Nephron progenitor cell (in vitro differentiated cells): ENCODE results near the gene POU2AF3.

Experiments used
- DNase-seq: peaks from one replicate; pipeline ENCODE4 v3.0.0; 2021
- H3K27ac Mint-ChIP-seq: 2 replicates; pipeline ENCODE4 v1.8.0; 2021; ENCODE audit warnings: mild to moderate bottlenecking, moderate library complexity, mixed read lengths
- H3K27me3 Mint-ChIP-seq: 2 replicates; pipeline ENCODE4 v1.8.0; 2021; ENCODE audit warnings: mild to moderate bottlenecking, low read depth, mixed read lengths; ENCODE audit not compliant: poor library complexity
- H3K36me3 Mint-ChIP-seq: 2 replicates; pipeline ENCODE4 v1.8.0; 2021; ENCODE audit warnings: low read depth, mixed read lengths
- H3K4me1 Mint-ChIP-seq: 2 replicates; pipeline ENCODE4 v1.8.0; 2021; ENCODE audit warnings: mixed read lengths
- H3K4me3 Mint-ChIP-seq: 2 replicates; pipeline ENCODE4 v1.8.0; 2021; ENCODE audit warnings: mild to moderate bottlenecking, moderate library complexity, mixed read lengths
- H3K9me3 Mint-ChIP-seq: 2 replicates; pipeline ENCODE4 v1.8.0; 2021; ENCODE audit warnings: mild to moderate bottlenecking, moderate library complexity, mixed read lengths
- CTCF ChIP-seq: fragments of 200-600 bp; sonication (generic); IDR thresholded peaks from 2 replicates; pipeline ENCODE4 v1.5.0; 2021; ENCODE audit warnings: antibody characterized with exemption

POU2AF3 gene

GRCh38 chr11:111342329-111342728 is 44.0 kb downstream of the POU2AF3 start:
- Mint-ChIP-seq H3K4me3 (no peak overlapping the region), H3K9me3 (peaks cover 20% of the 10 kb centered on the region), H3K36me3 (peaks cover 6% of the 10 kb centered on the region), H3K27ac (no peak overlapping the region), H3K27me3 (peaks cover 4% of the 10 kb centered on the region), H3K4me1 (no peaks in the 10 kb centered on the region)
- no peak for DNase-seq
- TF ChIP-seq CTCF: no peak

- H3K4me1 Mint-ChIP-seq: no peaks in the 10 kb centered on the region
- no peak overlapping the region for H3K27ac Mint-ChIP-seq
- peaks cover 14% of the 10 kb centered on the region for H3K9me3 Mint-ChIP-seq
- no peak for TF ChIP-seq CTCF
- DNase-seq: no peak
- peaks cover 4% of the 10 kb centered on the region for H3K27me3 Mint-ChIP-seq
- H3K36me3 Mint-ChIP-seq: peaks cover 6% of the 10 kb centered on the region
- H3K4me3 Mint-ChIP-seq: no peak overlapping the region
Observed at GRCh38 chr11:111344032-111344431, 45.7 kb downstream of the POU2AF3 start.

GRCh38 chr11:111347002-111347722 is 48.8 kb downstream of the POU2AF3 start:
- Mint-ChIP-seq H3K4me3 (no peak overlapping the region), H3K27ac (no peak overlapping the region), H3K9me3 (no peaks in the 10 kb centered on the region), H3K27me3 (peaks cover 9% of the 10 kb centered on the region), H3K4me1 (peaks cover 15% of the 10 kb centered on the region), H3K36me3 (no peaks in the 10 kb centered on the region)
- DNase-seq: no peak
- no peak for TF ChIP-seq CTCF

GRCh38 chr11:111347723-111348115 is 49.4 kb downstream of the POU2AF3 start:
- H3K9me3 Mint-ChIP-seq: no peaks in the 10 kb centered on the region
- no peaks in the 10 kb centered on the region for H3K36me3 Mint-ChIP-seq
- no peak for DNase-seq

GRCh38 chr11:111348147-111348546 is 49.8 kb downstream of the POU2AF3 start:
- H3K4me1 Mint-ChIP-seq: peaks cover 18% of the 10 kb centered on the region

More at GRCh38 chr11:111347723-111348115, 49.4 kb downstream of the POU2AF3 start:
- Mint-ChIP-seq H3K4me1 (peaks cover 15% of the 10 kb centered on the region), H3K27ac (no peak overlapping the region), H3K27me3 (peaks cover 9% of the 10 kb centered on the region), H3K4me3 (no peak overlapping the region)
- no peak for TF ChIP-seq CTCF

More at GRCh38 chr11:111348147-111348546, 49.8 kb downstream of the POU2AF3 start:
- Mint-ChIP-seq H3K4me3 (no peak overlapping the region), H3K27ac (no peak overlapping the region), H3K27me3 (peaks cover 10% of the 10 kb centered on the region), H3K36me3 (no peaks in the 10 kb centered on the region), H3K9me3 (no peaks in the 10 kb centered on the region)
- no peak for DNase-seq
- TF ChIP-seq CTCF: no peak
